ENCODE results near the gene INTS11. TPM values are rescaled to one million over a fixed set of nuclear protein-coding genes. Genes with fewer than 3 reads are reported as not detected.

The INTS11 gene
- total and polyA plus RNA-seq, 2 of the 13 experiments (the other 11 are each of a cell fraction or from before 2014, with no cell fraction given): 52.8 to 94.8 TPM

- no peak for TF ChIP-seq EP300 (IDR thresholded peaks at IDR 0.05; ENCODE audit: low read depth in 2 of 2, low read length in 2 of 2)
- TF ChIP-seq EP300 (CRISPR knock-in tag; IDR thresholded peaks at IDR 0.05; ENCODE audit: borderline replicate concordance): no peak
- TF ChIP-seq HNRNPK (IDR thresholded peaks at IDR 0.05; ENCODE audit: low read depth, low read length, poor library complexity, severe bottlenecking): no peak
- no peak for TF ChIP-seq GATA4 (IDR thresholded peaks at IDR 0.05; ENCODE audit: borderline replicate concordance, low read depth)
- TF ChIP-seq ZNF383 (CRISPR knock-in tag; IDR thresholded peaks at IDR 0.05; ENCODE audit: borderline replicate concordance): no peak
- TF ChIP-seq CHD2 (IDR thresholded peaks at IDR 0.05; ENCODE audit: low read depth, low read length): no peak
- TF ChIP-seq NFATC3 (CRISPR knock-in tag; IDR thresholded peaks at IDR 0.05): peak; percentile 32; the same call in 1 of the 2 replicates
- TF ChIP-seq NFKB2 (CRISPR knock-in tag; IDR thresholded peaks at IDR 0.05; ENCODE audit: borderline replicate concordance): no peak
- no peak for TF ChIP-seq ZNF556 (CRISPR knock-in tag; IDR thresholded peaks at IDR 0.05; ENCODE audit: borderline replicate concordance)
- no peak for TF ChIP-seq RFX3 (CRISPR knock-in tag; IDR thresholded peaks at IDR 0.05)
- TF ChIP-seq ZNF570 (CRISPR knock-in tag; IDR thresholded peaks at IDR 0.05; ENCODE audit: borderline replicate concordance): no peak
- TF ChIP-seq MYNN (CRISPR knock-in tag; IDR thresholded peaks at IDR 0.05; ENCODE audit: low read depth): 0 out of 2 replicates have a peak, but pooled peaks have one; percentile 54
- no peak for TF ChIP-seq GABPA (IDR thresholded peaks at IDR 0.05; ENCODE audit: low read depth, low read length)
- TF ChIP-seq GABPA (CRISPR knock-in tag; IDR thresholded peaks at IDR 0.05; ENCODE audit: low read depth): peak; percentile 91
- no peak for TF ChIP-seq ATF3 (CRISPR knock-in tag; IDR thresholded peaks at IDR 0.05)
- no peak for TF ChIP-seq IKZF1 (IDR thresholded peaks at IDR 0.05)
- no peak for TF ChIP-seq ZNF34 (CRISPR knock-in tag; IDR thresholded peaks at IDR 0.05; ENCODE audit: borderline replicate concordance)
- TF ChIP-seq ZBTB34 (CRISPR knock-in tag; IDR thresholded peaks at IDR 0.05): no peak
- peak; percentile 71; the same call in 1 of the 2 replicates for TF ChIP-seq HNRNPL (IDR thresholded peaks at IDR 0.05; ENCODE audit: low read depth, low read length)
- no peak; the same call in 1 of the 2 replicates for TF ChIP-seq ATF7-NPFF (CRISPR knock-in tag; IDR thresholded peaks at IDR 0.05; ENCODE audit: low read depth)
- peak; percentile 77; the same call in 1 of the 2 replicates for TF ChIP-seq ZC3H13 (CRISPR knock-in tag; IDR thresholded peaks at IDR 0.05)
- no peak for TF ChIP-seq ISX (CRISPR knock-in tag; conservative IDR thresholded peaks at IDR 0.05)
- peak; percentile 74; the same call in 1 of the 3 replicates for TF ChIP-seq MXI1 (IDR thresholded peaks at IDR 0.05; ENCODE audit: borderline replicate concordance, low read depth, low read length)
- TF ChIP-seq SCMH1 (CRISPR knock-in tag; IDR thresholded peaks at IDR 0.05; ENCODE audit: borderline replicate concordance): no peak
- TF ChIP-seq TSC22D2 (CRISPR knock-in tag; IDR thresholded peaks at IDR 0.05; ENCODE audit: borderline replicate concordance): no peak
- TF ChIP-seq MAZ (IDR thresholded peaks at IDR 0.05; ENCODE audit: borderline replicate concordance, low read depth, low read length): no peak; the same call in 1 of the 2 replicates
- peak; percentile 75 for TF ChIP-seq MAZ (CRISPR knock-in tag; IDR thresholded peaks at IDR 0.05; ENCODE audit: low read depth)
- 0 out of 2 replicates have a peak, but pooled peaks have one; percentile 72 for TF ChIP-seq EED (CRISPR knock-in tag; IDR thresholded peaks at IDR 0.05)
- TF ChIP-seq ZNF235 (CRISPR knock-in tag; IDR thresholded peaks at IDR 0.05; ENCODE audit: borderline replicate concordance): 0 out of 2 replicates have a peak, but pooled peaks have one; percentile 62
Measured at GRCh38 chr1:1324524-1325287, at the start of gene INTS11, which contains the start of gene CPTP (continued).
